ENCODE data around the gene TMEM62. TPM values are rescaled to one million over a fixed set of nuclear protein-coding genes. Genes with fewer than 3 reads are reported as not detected.

TMEM62 gene
- total RNA-seq, 4 donors from 2014 or later, result 43.3 to 87.5 (median 57.0) TPM

GRCh38 chr15:43212951-43213350 is 79.6 kb downstream of the TMEM62 start:
- H3K27ac ChIP-seq, result no peak overlapping the region

GRCh38 chr15:43213466-43213865 is 80.1 kb downstream of the TMEM62 start:
- H3K9me3 ChIP-seq, result no peaks in the 10 kb centered on the region
- DNase-seq, result no peak
- no peak overlapping the region for H3K4me3 ChIP-seq
- H3K27ac ChIP-seq, result no peak overlapping the region
- no peaks in the 10 kb centered on the region for H3K4me1 ChIP-seq
- H3K27me3 ChIP-seq, result no peaks in the 10 kb centered on the region
- TF ChIP-seq CTCF (IDR thresholded peaks at IDR 0.05), result no peak
- TF ChIP-seq POLR2A (IDR thresholded peaks at IDR 0.05), result no peak
- no peaks in the 10 kb centered on the region for H3K36me3 ChIP-seq

More at GRCh38 chr15:43212951-43213350, 79.6 kb downstream of the TMEM62 start:
- Histone ChIP-seq H3K9me3 (no peaks in the 10 kb centered on the region), H3K4me3 (no peak overlapping the region), H3K36me3 (no peaks in the 10 kb centered on the region), H3K27me3 (no peaks in the 10 kb centered on the region), H3K4me1 (no peaks in the 10 kb centered on the region)
- TF ChIP-seq POLR2A (IDR thresholded peaks at IDR 0.05) (no peak), CTCF (IDR thresholded peaks at IDR 0.05) (no peak)
- no peak for DNase-seq

- H3K4me3 ChIP-seq, result no peak overlapping the region
- TF ChIP-seq CTCF (IDR thresholded peaks at IDR 0.05) (no peak), POLR2A (IDR thresholded peaks at IDR 0.05) (no peak)
- H3K9me3 ChIP-seq, result no peaks in the 10 kb centered on the region
These were observed 80.8 kb downstream of the TMEM62 start for GRCh38 chr15:43214169-43214568.

GRCh38 chr15:43214592-43215295 is 81.4 kb downstream of the TMEM62 start:
- Histone ChIP-seq H3K4me1 (no peaks in the 10 kb centered on the region), H3K27ac (no peak overlapping the region), H3K36me3 (no peaks in the 10 kb centered on the region), H3K9me3 (no peaks in the 10 kb centered on the region), H3K27me3 (no peaks in the 10 kb centered on the region), H3K4me3 (no peak overlapping the region)
- no peak for DNase-seq
- TF ChIP-seq CTCF (IDR thresholded peaks at IDR 0.05) (no peak), POLR2A (IDR thresholded peaks at IDR 0.05) (no peak)

More at GRCh38 chr15:43214169-43214568, 80.8 kb downstream of the TMEM62 start:
- no peaks in the 10 kb centered on the region for H3K27me3 ChIP-seq
- H3K4me1 ChIP-seq, result no peaks in the 10 kb centered on the region
- DNase-seq, result no peak
- H3K36me3 ChIP-seq, result no peaks in the 10 kb centered on the region
- no peak overlapping the region for H3K27ac ChIP-seq

DNA sequence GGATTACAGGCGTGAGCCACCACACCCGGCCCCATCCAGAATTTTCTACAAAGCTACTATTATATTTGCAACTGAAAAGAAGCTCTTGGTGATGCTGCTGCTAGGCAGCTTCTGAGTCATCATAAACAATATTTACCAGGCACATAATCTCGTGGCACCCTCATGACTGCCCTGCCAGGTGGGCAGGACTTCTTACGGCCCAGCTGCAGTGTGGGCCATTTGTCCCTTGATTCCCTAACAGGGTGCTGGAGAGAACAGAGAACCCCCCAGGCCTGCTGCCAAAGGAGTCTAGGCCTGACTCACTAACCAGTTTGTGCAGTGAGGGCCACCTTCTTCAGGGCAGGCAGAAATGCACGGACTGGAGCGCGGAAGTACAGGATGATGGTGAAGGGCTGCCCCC is 82.6 kb downstream of the TMEM62 start:
- Histone ChIP-seq H3K9me3 (no peaks in the 10 kb centered on the region), H3K4me1 (no peaks in the 10 kb centered on the region), H3K27me3 (no peaks in the 10 kb centered on the region), H3K27ac (no peak overlapping the region), H3K4me3 (no peak overlapping the region), H3K36me3 (no peaks in the 10 kb centered on the region)
- peak in 1 of 3 donors; percentile 7 for DNase-seq
- TF ChIP-seq CTCF (IDR thresholded peaks at IDR 0.05), result no peak
- TF ChIP-seq POLR2A (IDR thresholded peaks at IDR 0.05), result no peak
